Immature natural killer cell (primary cell): ENCODE results near the gene ZNF697. TPM values are rescaled to one million over a fixed set of nuclear protein-coding genes. Genes with fewer than 3 reads are reported as not detected.

Experiments
- DNase-seq, 3 donors: peaks; one replicate each; pipeline ENCODE4 v3.0.0; 2022; ENCODE audit warnings: mixed read lengths in 1 of 3
- H3K27ac Mint-ChIP-seq, 6 donors: one replicate each; pipeline ENCODE4 v1.8.0; 2020; ENCODE audit warnings: mixed read lengths in 6 of 6, mild to moderate bottlenecking in 5 of 6, inconsistent platforms in 4 of 6, moderate library complexity in 3 of 6
- H3K27me3 Mint-ChIP-seq, 3 donors: one replicate each; pipeline ENCODE4 v1.8.0; 2020 to 2021; ENCODE audit warnings: low read depth in 3 of 3, mild to moderate bottlenecking in 3 of 3, mixed read lengths in 3 of 3, moderate library complexity in 3 of 3, inconsistent platforms in 1 of 3
- H3K36me3 Mint-ChIP-seq, 3 donors: one replicate each; pipeline ENCODE4 v1.8.0; 2020; ENCODE audit warnings: mixed read lengths in 3 of 3, inconsistent platforms in 2 of 3, mild to moderate bottlenecking in 2 of 3
- H3K4me1 Mint-ChIP-seq, 2 donors: one replicate each; pipeline ENCODE4 v1.8.0; 2020; ENCODE audit warnings: inconsistent platforms in 2 of 2, mild to moderate bottlenecking in 2 of 2, mixed read lengths in 2 of 2, moderate library complexity in 1 of 2
- H3K4me3 Mint-ChIP-seq, 5 donors: one replicate each; pipeline ENCODE4 v1.8.0; 2020; ENCODE audit warnings: mild to moderate bottlenecking in 5 of 5, mixed read lengths in 5 of 5, inconsistent platforms in 3 of 5, moderate library complexity in 3 of 5
- H3K9me3 Mint-ChIP-seq, 6 donors: one replicate each; pipeline ENCODE4 v1.8.0; 2020; ENCODE audit warnings: mild to moderate bottlenecking in 6 of 6, mixed read lengths in 6 of 6, inconsistent platforms in 4 of 6, moderate library complexity in 3 of 6
- polyA plus RNA-seq, 3 donors: library from polyadenylated mRNA; unstranded; fragments of 300-500 nt; fragmentation: Illumina TruSeq; gene quantifications; one replicate each; pipeline ENCODE4 v1.2.3, GENCODE V29; 2021

Gene ZNF697
- polyA plus RNA-seq, 3 donors from 2014 or later, result not detected

- peaks cover 5 to 11% of the 10 kb centered on the region in 2 donors for H3K4me1 Mint-ChIP-seq
- H3K36me3 Mint-ChIP-seq, result no peaks in the 10 kb centered on the region
- H3K4me3 Mint-ChIP-seq, result no peak overlapping the region
- DNase-seq, result no peak
- peaks cover 2 to 6% (median 4%) of the 10 kb centered on the region in 3 donors for H3K27me3 Mint-ChIP-seq
- no peak overlapping the region for H3K27ac Mint-ChIP-seq
- H3K9me3 Mint-ChIP-seq, result no peaks in the 10 kb centered on the region
Measured at GRCh38 chr1:119676571-119677206, 28.6 kb upstream of the ZNF697 start.

- Mint-ChIP-seq H3K4me3 (peak overlapping the region; percentile 4 to 68 (median 63)), H3K9me3 (no peaks in the 10 kb centered on the region), H3K4me1 (peaks cover 5 to 11% of the 10 kb centered on the region in 2 donors), H3K36me3 (no peaks in the 10 kb centered on the region), H3K27me3 (peaks cover 4 to 6% (median 6%) of the 10 kb centered on the region in 3 donors), H3K27ac (no peak overlapping the region)
- peak; percentile 25 to 43 (median 27) for DNase-seq
Measured at GRCh38 chr1:119675349-119676345, 27.6 kb upstream of the ZNF697 start.

GRCh38 chr1:119674835-119675289 lies 26.8 kb upstream of the ZNF697 start:
- Mint-ChIP-seq H3K9me3 (peaks cover 0 to 2% (median 0%) of the 10 kb centered on the region in 6 donors), H3K4me1 (peaks cover 5 to 11% of the 10 kb centered on the region in 2 donors), H3K27ac (no peak overlapping the region), H3K4me3 (peak overlapping the region in 2 of 5 donors; percentile 65 to 68), H3K36me3 (no peaks in the 10 kb centered on the region), H3K27me3 (peaks cover 4 to 6% (median 6%) of the 10 kb centered on the region in 3 donors)
- peak in 2 of 3 donors; percentile 9 to 13 for DNase-seq

DNA sequence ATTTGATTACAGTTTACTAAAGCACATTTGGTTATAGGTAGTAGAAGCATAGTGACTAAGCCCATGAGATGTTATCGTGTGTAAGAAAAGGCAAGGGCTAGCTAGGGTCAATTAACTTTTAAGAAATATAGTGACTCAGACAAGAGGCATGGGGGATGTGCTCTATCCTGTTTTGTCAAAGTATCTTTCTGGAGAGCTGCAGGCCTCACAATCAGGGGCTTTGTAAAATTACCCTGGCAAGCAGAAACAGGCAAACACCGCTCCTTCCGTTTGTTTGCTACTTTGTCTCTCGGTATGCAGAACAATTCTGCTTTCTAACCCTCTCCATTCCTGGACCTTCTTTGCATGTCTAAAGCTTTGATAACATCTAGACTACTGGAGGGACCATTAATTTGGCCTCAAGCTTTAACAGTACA lies 26.1 kb upstream of the ZNF697 start:
- H3K36me3 Mint-ChIP-seq, result no peaks in the 10 kb centered on the region
- H3K27me3 Mint-ChIP-seq, result peaks cover 4 to 6% (median 6%) of the 10 kb centered on the region in 3 donors
- no peak overlapping the region for H3K4me3 Mint-ChIP-seq
- no peak overlapping the region for H3K27ac Mint-ChIP-seq
- no peak for DNase-seq
- H3K4me1 Mint-ChIP-seq, result peaks cover 5 to 11% of the 10 kb centered on the region in 2 donors
- peaks cover 0 to 2% (median 0%) of the 10 kb centered on the region in 6 donors for H3K9me3 Mint-ChIP-seq

DNA sequence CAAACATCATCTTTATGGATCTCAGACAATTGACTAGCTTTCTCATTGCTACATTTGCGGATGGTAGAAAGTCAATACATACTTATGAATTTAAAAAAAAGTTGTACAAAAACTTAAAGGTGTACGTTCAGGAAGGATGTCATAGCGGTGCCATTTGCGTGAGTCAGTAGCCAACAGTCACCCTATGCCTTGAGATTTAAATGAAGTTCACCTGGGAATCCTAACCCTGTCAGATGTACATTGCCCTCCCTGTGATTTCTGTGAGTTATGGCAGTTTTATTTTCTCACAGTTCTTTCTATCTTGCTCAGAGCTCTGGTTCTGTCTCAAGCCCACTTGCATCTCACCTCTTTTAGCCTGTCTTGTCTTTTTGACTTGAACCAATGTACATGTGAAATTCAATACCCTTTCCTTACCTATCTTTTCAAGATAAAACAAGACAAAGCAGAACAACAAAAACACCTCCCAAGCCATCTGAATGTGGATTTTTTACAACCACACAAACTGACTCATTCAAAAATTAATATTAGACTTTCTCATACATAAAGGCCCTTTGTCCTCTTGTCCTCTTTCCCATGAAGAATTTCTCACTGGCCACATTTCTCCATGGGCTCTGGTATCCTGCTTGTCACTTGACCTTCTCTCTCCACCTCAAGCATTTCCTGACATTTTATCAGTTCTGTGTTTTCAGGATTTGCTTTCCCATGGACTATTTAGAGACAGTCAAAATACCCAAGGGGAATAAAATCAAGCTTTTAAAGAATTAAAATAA lies 25.3 kb upstream of the ZNF697 start:
- no peak for DNase-seq
- H3K4me1 Mint-ChIP-seq, result peaks cover 5 to 11% of the 10 kb centered on the region in 2 donors
- no peak overlapping the region for H3K4me3 Mint-ChIP-seq
- peaks cover 0 to 2% (median 0%) of the 10 kb centered on the region in 6 donors for H3K9me3 Mint-ChIP-seq
- H3K36me3 Mint-ChIP-seq, result no peaks in the 10 kb centered on the region
- H3K27ac Mint-ChIP-seq, result no peak overlapping the region
- H3K27me3 Mint-ChIP-seq, result peaks cover 4 to 7% (median 6%) of the 10 kb centered on the region in 3 donors

- DNase-seq, result no peak
- no peaks in the 10 kb centered on the region for H3K36me3 Mint-ChIP-seq
- H3K27me3 Mint-ChIP-seq, result peaks cover 5 to 8% (median 7%) of the 10 kb centered on the region in 3 donors
- peaks cover 0 to 2% (median 0%) of the 10 kb centered on the region in 6 donors for H3K9me3 Mint-ChIP-seq
- peaks cover 5 to 11% of the 10 kb centered on the region in 2 donors for H3K4me1 Mint-ChIP-seq
- H3K27ac Mint-ChIP-seq, result no peak overlapping the region
- H3K4me3 Mint-ChIP-seq, result no peak overlapping the region
Measured at GRCh38 chr1:119670898-119671297, 22.8 kb upstream of the ZNF697 start.

DNA sequence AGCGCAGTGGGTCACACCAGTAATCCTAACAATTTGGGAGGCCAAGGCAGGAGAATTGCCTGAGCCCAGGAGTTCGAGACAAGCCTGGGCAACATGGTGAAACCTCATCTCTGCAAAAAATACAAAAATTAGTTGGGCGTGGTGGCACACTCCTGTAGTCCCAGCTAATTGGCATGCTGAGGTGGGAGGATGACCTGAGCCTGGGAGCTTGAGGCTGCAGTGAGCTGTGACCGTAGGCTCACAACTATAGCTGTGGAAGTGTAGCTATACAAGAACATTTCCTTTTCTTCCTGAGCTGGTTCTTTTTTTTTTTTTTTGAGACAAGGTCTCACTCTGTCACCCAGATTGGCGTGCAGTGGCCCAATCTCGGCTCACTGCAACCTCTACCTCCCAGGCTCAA lies 19.1 kb upstream of the ZNF697 start:
- H3K4me3 Mint-ChIP-seq, result no peak overlapping the region
- H3K27ac Mint-ChIP-seq, result no peak overlapping the region
- DNase-seq, result no peak
- no peaks in the 10 kb centered on the region for H3K36me3 Mint-ChIP-seq
- H3K4me1 Mint-ChIP-seq, result no peaks in the 10 kb centered on the region
- H3K9me3 Mint-ChIP-seq, result peaks cover 0 to 2% (median 0%) of the 10 kb centered on the region in 6 donors
- peaks cover 3 to 18% (median 3%) of the 10 kb centered on the region in 3 donors for H3K27me3 Mint-ChIP-seq

GRCh38 chr1:119664067-119664466 lies 16.0 kb upstream of the ZNF697 start:
- no peaks in the 10 kb centered on the region for H3K4me1 Mint-ChIP-seq
- H3K36me3 Mint-ChIP-seq, result no peaks in the 10 kb centered on the region
- H3K27ac Mint-ChIP-seq, result no peak overlapping the region
- no peak overlapping the region for H3K4me3 Mint-ChIP-seq
- DNase-seq, result no peak
- H3K27me3 Mint-ChIP-seq, result peaks cover 1 to 18% (median 3%) of the 10 kb centered on the region in 3 donors
- H3K9me3 Mint-ChIP-seq, result no peaks in the 10 kb centered on the region

GRCh38 chr1:119662034-119662437 lies 14.0 kb upstream of the ZNF697 start:
- no peaks in the 10 kb centered on the region for H3K9me3 Mint-ChIP-seq
- no peaks in the 10 kb centered on the region for H3K36me3 Mint-ChIP-seq
- H3K27ac Mint-ChIP-seq, result no peak overlapping the region
- DNase-seq, result no peak
- H3K27me3 Mint-ChIP-seq, result peaks cover 0 to 18% (median 0%) of the 10 kb centered on the region in 3 donors
- no peaks in the 10 kb centered on the region for H3K4me1 Mint-ChIP-seq
- H3K4me3 Mint-ChIP-seq, result no peak overlapping the region

DNA sequence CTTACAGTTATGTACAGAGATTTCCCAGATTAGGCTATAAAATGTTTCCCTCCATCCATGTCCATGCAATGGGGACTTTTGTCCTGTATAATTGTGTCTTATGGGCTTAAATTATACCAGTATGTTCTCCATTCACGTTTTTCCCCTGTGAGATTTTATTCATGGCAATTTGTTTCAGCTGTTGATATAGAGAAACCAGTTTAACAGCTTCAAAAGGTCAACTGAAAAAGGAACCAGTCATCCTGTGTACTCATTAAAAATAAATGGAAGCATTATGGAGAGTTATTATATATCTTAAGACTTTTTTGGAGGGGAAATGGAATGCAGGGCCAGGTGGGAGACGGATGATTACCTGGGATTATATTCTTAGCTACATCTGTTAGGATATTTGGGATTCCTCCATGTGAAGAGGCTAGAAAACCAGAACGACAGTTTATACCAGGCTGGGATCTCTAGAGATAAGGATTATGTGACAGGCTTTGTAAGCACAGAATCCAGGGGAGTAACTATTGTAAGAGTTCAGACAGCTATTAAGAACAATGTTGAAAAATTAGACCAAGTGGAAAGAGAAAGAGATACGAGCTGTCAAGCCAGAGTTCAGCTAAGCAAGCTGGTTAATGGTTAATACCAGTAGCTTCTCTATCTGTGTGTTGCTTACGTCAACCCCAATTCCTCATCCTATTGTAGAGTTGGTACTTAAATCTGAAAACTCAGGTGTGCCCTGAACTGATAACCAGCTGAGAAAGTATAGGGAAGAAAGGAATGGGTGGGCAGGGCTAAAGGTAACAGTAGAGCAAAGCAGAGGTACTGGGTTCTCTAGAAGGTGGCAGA lies 12.4 kb upstream of the ZNF697 start:
- no peak for DNase-seq
- Mint-ChIP-seq H3K27me3 (peaks cover 0 to 13% (median 0%) of the 10 kb centered on the region in 3 donors), H3K27ac (no peak overlapping the region), H3K36me3 (no peaks in the 10 kb centered on the region), H3K4me1 (no peaks in the 10 kb centered on the region), H3K9me3 (peaks cover 0 to 1% (median 0%) of the 10 kb centered on the region in 6 donors), H3K4me3 (no peak overlapping the region)

- no peaks in the 10 kb centered on the region for H3K36me3 Mint-ChIP-seq
- H3K4me3 Mint-ChIP-seq, result no peak overlapping the region
- H3K27ac Mint-ChIP-seq, result no peak overlapping the region
- H3K4me1 Mint-ChIP-seq, result no peaks in the 10 kb centered on the region
- no peak for DNase-seq
- peaks cover 0 to 14% (median 0%) of the 10 kb centered on the region in 3 donors for H3K27me3 Mint-ChIP-seq
- peaks cover 0 to 1% (median 0%) of the 10 kb centered on the region in 6 donors for H3K9me3 Mint-ChIP-seq
Measured at GRCh38 chr1:119659628-119660027, 11.6 kb upstream of the ZNF697 start.

DNA sequence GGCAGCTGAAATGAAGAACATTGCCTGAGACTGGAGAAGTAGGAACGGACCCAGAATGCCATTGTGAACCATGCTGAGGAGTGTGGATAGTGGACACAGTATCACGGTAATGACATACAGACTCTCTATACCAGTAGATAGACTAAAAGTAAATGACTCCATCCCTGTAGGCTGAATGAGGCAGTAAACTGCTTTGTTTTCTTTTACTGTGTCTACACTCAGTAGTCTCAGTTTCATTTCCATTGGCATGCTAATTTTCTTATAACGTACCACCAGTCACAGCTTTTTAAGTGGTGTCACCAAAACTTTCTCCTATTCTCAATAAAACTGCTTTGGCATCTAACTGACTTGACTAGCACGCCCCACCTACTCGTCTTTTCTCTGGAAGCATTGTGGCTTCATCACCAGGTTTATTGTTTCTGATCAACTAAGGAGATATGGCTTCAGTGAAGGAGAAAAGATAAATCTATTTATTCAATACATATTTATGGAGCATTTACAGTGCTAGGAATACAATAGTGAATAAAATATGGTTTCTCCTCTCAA lies 8.4 kb upstream of the ZNF697 start:
- H3K27ac Mint-ChIP-seq, result no peak overlapping the region
- no peak overlapping the region for H3K4me3 Mint-ChIP-seq

More for the DNA sequence above, 8.4 kb upstream of the ZNF697 start:
- H3K36me3 Mint-ChIP-seq, result no peaks in the 10 kb centered on the region
- H3K9me3 Mint-ChIP-seq, result peaks cover 0 to 1% (median 0%) of the 10 kb centered on the region in 6 donors
- DNase-seq, result no peak
- peaks cover 0 to 12% (median 3%) of the 10 kb centered on the region in 3 donors for H3K27me3 Mint-ChIP-seq
- no peaks in the 10 kb centered on the region for H3K4me1 Mint-ChIP-seq
